Renal pelvis (tissue), 4 donors: ENCODE data around the gene RPS27. TPM values are rescaled to one million over a fixed set of nuclear protein-coding genes. Genes with fewer than 3 reads are reported as not detected.
A peak's percentile ranks its signal among the peaks of the same experiment; 100 is the strongest.
"Not testable (repeated sequence)": the region's sequence is repeated elsewhere in the genome, so short reads cannot be mapped to it uniquely, and the experiment has no call there.

Experiments used
- DNase-seq: peaks from one replicate; pipeline ENCODE4 v3.0.0-alpha.2; 2013
- polyA plus RNA-seq, 3 donors: library from polyadenylated mRNA; unstranded; fragments of 120-200 nt; gene quantifications; one replicate each; pipeline ENCODE4 v1.2.1, GENCODE V29; 2013; ENCODE audit not compliant: insufficient read length in 3 of 3

The RPS27 gene
- polyA plus RNA-seq, 3 donors: 2,710 to 3,426 (median 2,811) TPM

- DNase-seq: peak; percentile 86
Observed at GRCh38 chr1:153977250-153978240, 13.0 kb upstream of the RPS27 start, which contains the start of gene JTB. TSS of gene JTB (minus strand) at chr1:153977674. CDS start at chr1:153977252, 422 bp downstream.

GRCh38 chr1:153978274-153978909 is 12.2 kb upstream of the RPS27 start:
- DNase-seq: no peak

- not testable (repeated sequence) for DNase-seq
Observed at GRCh38 chr1:153979091-153979490, 11.5 kb upstream of the RPS27 start.

- DNase-seq: not testable (repeated sequence)
Observed at GRCh38 chr1:153981735-153982134, 8.8 kb upstream of the RPS27 start.

- DNase-seq: no peak
Observed at GRCh38 chr1:153984123-153984894, 6.3 kb upstream of the RPS27 start.

- DNase-seq: no peak
Observed at GRCh38 chr1:153985341-153985912, 5.1 kb upstream of the RPS27 start.

GRCh38 chr1:153985941-153986761 is 4.4 kb upstream of the RPS27 start, which contains the start of gene RAB13:
TSS of gene RAB13 (minus strand) at chr1:153986339. CDS start at chr1:153986236, 103 bp downstream.
- DNase-seq: peak; percentile 89

GRCh38 chr1:153987621-153988020 is 2.9 kb upstream of the RPS27 start:
- DNase-seq: no peak

- DNase-seq: no peak
Observed at GRCh38 chr1:153991151-153991630, 629 bp downstream of the RPS27 start.

- no peak for DNase-seq
Observed at GRCh38 chr1:153991806-153992205, 1.2 kb downstream of the RPS27 start.

- DNase-seq: no peak
Observed at GRCh38 chr1:153995202-153995601, 4.6 kb downstream of the RPS27 start.

- DNase-seq: no peak
Observed at GRCh38 chr1:153995640-153996039, 5.1 kb downstream of the RPS27 start.

- DNase-seq: not testable (repeated sequence)
Observed at GRCh38 chr1:153996882-153997281, 6.3 kb downstream of the RPS27 start.

- DNase-seq: no peak
Observed at GRCh38 chr1:154000420-154000819, 9.9 kb downstream of the RPS27 start.

- DNase-seq: no peak
Observed at GRCh38 chr1:154006136-154006535, 15.6 kb downstream of the RPS27 start.

- no peak for DNase-seq
Observed at GRCh38 chr1:154012129-154012528, 21.6 kb downstream of the RPS27 start.

- not testable (repeated sequence) for DNase-seq
Observed at GRCh38 chr1:154012543-154012942, 22.0 kb downstream of the RPS27 start.

- no peak for DNase-seq
Observed at GRCh38 chr1:154014154-154014907, 23.8 kb downstream of the RPS27 start.

- no peak for DNase-seq
Observed at GRCh38 chr1:154019269-154019668, 28.7 kb downstream of the RPS27 start.

GRCh38 chr1:154019940-154020339 is 29.4 kb downstream of the RPS27 start:
- no peak for DNase-seq
